H9 (cell line): Measurements from ENCODE around the gene HPCAL4. TPM values are rescaled to one million over a fixed set of nuclear protein-coding genes. Genes with fewer than 3 reads are reported as not detected.

Experiments
- DNase-seq: peaks from one replicate; pipeline ENCODE4 v3.0.0-alpha.2; 2017
- H2AFZ ChIP-seq: one replicate; pipeline ENCODE4 v1.6.1; 2013; ENCODE audit warnings: mild to moderate bottlenecking, low read length, control low read depth, moderate library complexity
- H2AK5ac ChIP-seq: 2 replicates; pipeline ENCODE4 v1.6.1; 2013; ENCODE audit warnings: low read length, control low read depth, mixed read lengths; ENCODE audit not compliant: insufficient read length
- H2BK120ac ChIP-seq: one replicate; pipeline ENCODE4 v1.6.1; 2013; ENCODE audit warnings: low read depth, mild to moderate bottlenecking, low read length, control low read depth, inconsistent platforms; ENCODE audit not compliant: poor library complexity, severe bottlenecking
- H2BK12ac ChIP-seq: 2 replicates; pipeline ENCODE4 v1.6.1; 2013; ENCODE audit warnings: low read length, control low read depth, mixed read lengths, low read depth; ENCODE audit not compliant: insufficient read length
- H2BK15ac ChIP-seq: 2 replicates; pipeline ENCODE4 v1.6.1; 2013; ENCODE audit warnings: low read depth, low read length, control low read depth
- H2BK20ac ChIP-seq: one replicate; pipeline ENCODE4 v1.6.1; 2013; ENCODE audit warnings: low read depth, mild to moderate bottlenecking, low read length, control low read depth, inconsistent platforms; ENCODE audit not compliant: poor library complexity, severe bottlenecking
- H2BK5ac ChIP-seq: 2 replicates; pipeline ENCODE4 v1.6.1; 2013; ENCODE audit warnings: low read length, control low read depth, mixed read lengths; ENCODE audit not compliant: insufficient read length
- H3K14ac ChIP-seq: 2 replicates; pipeline ENCODE4 v1.6.1; 2013; ENCODE audit warnings: low read length, control low read depth; ENCODE audit not compliant: insufficient read depth
- H3K18ac ChIP-seq: 2 replicates; pipeline ENCODE4 v1.6.1; 2013; ENCODE audit warnings: low read depth, mild to moderate bottlenecking, mixed read lengths, low read length, control low read depth; ENCODE audit not compliant: insufficient read length
- H3K23ac ChIP-seq: 2 replicates; pipeline ENCODE4 v1.6.1; 2013; ENCODE audit warnings: low read length, control low read depth, mixed read lengths, low read depth; ENCODE audit not compliant: insufficient read length
- H3K23me2 ChIP-seq: 2 replicates; pipeline ENCODE4 v1.6.1; 2013; ENCODE audit warnings: low read depth, mild to moderate bottlenecking, mixed read lengths, low read length, control low read depth; ENCODE audit not compliant: insufficient read length, poor library complexity, severe bottlenecking
- H3K27ac ChIP-seq: 2 replicates; pipeline ENCODE4 v1.5.1; 2013; ENCODE audit warnings: low read length, control low read depth, mixed read lengths, low read depth; ENCODE audit not compliant: insufficient read length
- H3K27me3 ChIP-seq: 2 replicates; pipeline ENCODE4 v1.6.1; 2013; ENCODE audit warnings: low read length, control low read depth, inconsistent platforms; ENCODE audit not compliant: insufficient read depth
- H3K4ac ChIP-seq: 2 replicates; pipeline ENCODE4 v1.6.1; 2013; ENCODE audit warnings: low read depth, mild to moderate bottlenecking, control low read depth, inconsistent platforms, low read length, moderate library complexity
- H3K4me1 ChIP-seq: 2 replicates; pipeline ENCODE4 v1.6.1; 2013; ENCODE audit warnings: low read length, control low read depth, inconsistent platforms; ENCODE audit not compliant: insufficient read depth
- H3K4me2 ChIP-seq: 2 replicates; pipeline ENCODE4 v1.6.1; 2013; ENCODE audit warnings: low read length, control low read depth, mixed read lengths; ENCODE audit not compliant: insufficient read length, insufficient read depth
- H3K56ac ChIP-seq: 2 replicates; pipeline ENCODE4 v1.6.1; 2013; ENCODE audit warnings: low read depth, mild to moderate bottlenecking, mixed read lengths, low read length, control low read depth; ENCODE audit not compliant: insufficient read length
- H3K79me1 ChIP-seq: 2 replicates; pipeline ENCODE4 v1.6.1; 2013; ENCODE audit warnings: low read depth, mild to moderate bottlenecking, moderate library complexity, low read length, control low read depth, inconsistent platforms; ENCODE audit not compliant: insufficient read depth, poor library complexity, severe bottlenecking
- H3K79me2 ChIP-seq: 2 replicates; pipeline ENCODE4 v1.6.1; 2013; ENCODE audit warnings: low read length, control low read depth, inconsistent platforms; ENCODE audit not compliant: insufficient read depth
- H3K9ac ChIP-seq: 2 replicates; pipeline ENCODE4 v1.6.1; 2013; ENCODE audit warnings: low read length, control low read depth, mixed read lengths; ENCODE audit not compliant: insufficient read length; ENCODE audit errors: extremely low read depth
- H3K9me3 ChIP-seq: one replicate; pipeline ENCODE4 v1.6.1; 2013; ENCODE audit warnings: low read depth, low read length, inconsistent platforms; ENCODE audit not compliant: control insufficient read depth
- H3T11ph ChIP-seq: one replicate; pipeline ENCODE4 v1.6.1; 2013; ENCODE audit warnings: mild to moderate bottlenecking, low read length, control low read depth, inconsistent platforms
- H4K20me1 ChIP-seq: one replicate; pipeline ENCODE4 v1.6.1; 2013; ENCODE audit not compliant: control insufficient read depth, insufficient read length, insufficient read depth
- H4K5ac ChIP-seq: 2 replicates; pipeline ENCODE4 v1.6.1; 2013; ENCODE audit warnings: low read depth, mild to moderate bottlenecking, mixed read lengths, low read length, control low read depth; ENCODE audit not compliant: insufficient read length
- H4K8ac ChIP-seq: replicated peaks from 2 replicates; pipeline ENCODE4 v1.6.1; 2013; ENCODE audit warnings: low read length, control low read depth, mixed read lengths, low read depth; ENCODE audit not compliant: insufficient read length
- H4K91ac ChIP-seq: 2 replicates; pipeline ENCODE4 v1.6.1; 2013; ENCODE audit warnings: low read depth, mild to moderate bottlenecking, moderate library complexity, mixed read lengths, low read length, control low read depth; ENCODE audit not compliant: insufficient read length
- H3K27ac Mint-ChIP-seq, 3 experiments: 2 replicates in 2 of 3; 3 replicates in 1 of 3; pipeline ENCODE4 v1.8.0; 2020 to 2021; ENCODE audit warnings: mixed read lengths in 3 of 3, mild to moderate bottlenecking in 1 of 3, moderate library complexity in 1 of 3
- H3K27me3 Mint-ChIP-seq: 2 replicates; pipeline ENCODE4 v1.8.0; 2021; ENCODE audit warnings: low read depth, mild to moderate bottlenecking, moderate library complexity, mixed read lengths
- H3K36me3 Mint-ChIP-seq, 3 experiments: 2 replicates in 2 of 3; 3 replicates in 1 of 3; pipeline ENCODE4 v1.8.0; 2020 to 2021; ENCODE audit warnings: low read depth in 3 of 3, mixed read lengths in 3 of 3; ENCODE audit not compliant: insufficient read depth in 1 of 3
- H3K4me1 Mint-ChIP-seq, 2 experiments: 2 replicates each; pipeline ENCODE4 v1.8.0; 2020; ENCODE audit warnings: mixed read lengths in 2 of 2
- H3K4me3 Mint-ChIP-seq, 2 experiments: 2 replicates in 1 of 2; 3 replicates in 1 of 2; pipeline ENCODE4 v1.8.0; 2020 to 2021; ENCODE audit warnings: mild to moderate bottlenecking in 2 of 2, mixed read lengths in 2 of 2, moderate library complexity in 1 of 2
- H3K9me3 Mint-ChIP-seq, 2 experiments: 2 replicates in 1 of 2; 3 replicates in 1 of 2; pipeline ENCODE4 v1.8.0; 2020; ENCODE audit warnings: mild to moderate bottlenecking in 2 of 2, mixed read lengths in 2 of 2, moderate library complexity in 1 of 2
- WGBS: extraction: QIAGEN DNeasy Blood & Tissue Kit; methylation state at CpG from one replicate; pipeline ENCODE4 v1.1.7; 2013; ENCODE audit warnings: missing lambda C conversion rate, low lambda C conversion rate, mixed read lengths; ENCODE audit not compliant: insufficient read length; ENCODE audit errors: extremely low coverage; 5-methylcytosine and 5-hydroxymethylcytosine counted together
- total RNA-seq: library from RNA; stranded (reverse); gene quantifications from 2 replicates; pipeline ENCODE4 v1.2.1, GENCODE V29; 2021
- TF ChIP-seq, protein P1 (sequence below): fragments of 200-600 bp; sonication (generic); conservative IDR thresholded peaks from 3 replicates; pipeline ENCODE4 v1.8.0; 2021; ENCODE audit warnings: antibody characterized with exemption, mild to moderate bottlenecking

The HPCAL4 gene
- total RNA-seq, 1 experiment from 2014 or later: 0.15 TPM

GRCh38 chr1:39673215-39673614 lies 18.0 kb downstream of the HPCAL4 start:
- Histone ChIP-seq H3T11ph (no peak overlapping the region), H4K8ac (no peak overlapping the region), H4K20me1 (no peaks in the 10 kb centered on the region), H4K91ac (no peak overlapping the region), H3K79me2 (no peaks in the 10 kb centered on the region), H3K56ac (no peak overlapping the region), H2BK5ac (no peak overlapping the region), H3K9me3 (no peaks in the 10 kb centered on the region), H2BK120ac (no peak overlapping the region), H2BK12ac (no peak overlapping the region), H3K79me1 (no peaks in the 10 kb centered on the region), H3K27me3 (peaks cover 77% of the 10 kb centered on the region), H2BK20ac (no peak overlapping the region), H3K4ac (no peak overlapping the region), H3K9ac (no peak overlapping the region), H3K4me1 (no peaks in the 10 kb centered on the region), H2AK5ac (no peak overlapping the region), H3K18ac (no peak overlapping the region), H3K14ac (no peak overlapping the region), H3K27ac (no peak overlapping the region), H2BK15ac (no peak overlapping the region), H4K5ac (no peak overlapping the region), H2AFZ (no peak overlapping the region), H3K23ac (no peak overlapping the region), H3K4me2 (no peak overlapping the region), H3K23me2 (peaks cover 7% of the 10 kb centered on the region)
- Mint-ChIP-seq H3K9me3 (no peaks in the 10 kb centered on the region), H3K27ac (no peak overlapping the region), H3K4me1 (peaks cover 0 to 9% of the 10 kb centered on the region in 2 experiments; a peak in 2 of 4 replicates), H3K27me3 (peaks cover 98% of the 10 kb centered on the region), H3K36me3 (no peaks in the 10 kb centered on the region; a peak in 1 of 7 replicates), H3K4me3 (no peak overlapping the region)
- no CpG with 5 or more reads among the region's 3 CpGs for WGBS
- no peak for DNase-seq
- TF ChIP-seq, protein P1, sequence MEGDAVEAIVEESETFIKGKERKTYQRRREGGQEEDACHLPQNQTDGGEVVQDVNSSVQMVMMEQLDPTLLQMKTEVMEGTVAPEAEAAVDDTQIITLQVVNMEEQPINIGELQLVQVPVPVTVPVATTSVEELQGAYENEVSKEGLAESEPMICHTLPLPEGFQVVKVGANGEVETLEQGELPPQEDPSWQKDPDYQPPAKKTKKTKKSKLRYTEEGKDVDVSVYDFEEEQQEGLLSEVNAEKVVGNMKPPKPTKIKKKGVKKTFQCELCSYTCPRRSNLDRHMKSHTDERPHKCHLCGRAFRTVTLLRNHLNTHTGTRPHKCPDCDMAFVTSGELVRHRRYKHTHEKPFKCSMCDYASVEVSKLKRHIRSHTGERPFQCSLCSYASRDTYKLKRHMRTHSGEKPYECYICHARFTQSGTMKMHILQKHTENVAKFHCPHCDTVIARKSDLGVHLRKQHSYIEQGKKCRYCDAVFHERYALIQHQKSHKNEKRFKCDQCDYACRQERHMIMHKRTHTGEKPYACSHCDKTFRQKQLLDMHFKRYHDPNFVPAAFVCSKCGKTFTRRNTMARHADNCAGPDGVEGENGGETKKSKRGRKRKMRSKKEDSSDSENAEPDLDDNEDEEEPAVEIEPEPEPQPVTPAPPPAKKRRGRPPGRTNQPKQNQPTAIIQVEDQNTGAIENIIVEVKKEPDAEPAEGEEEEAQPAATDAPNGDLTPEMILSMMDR: no peak
